Measurements from ENCODE around the gene HDAC8.

DNA sequence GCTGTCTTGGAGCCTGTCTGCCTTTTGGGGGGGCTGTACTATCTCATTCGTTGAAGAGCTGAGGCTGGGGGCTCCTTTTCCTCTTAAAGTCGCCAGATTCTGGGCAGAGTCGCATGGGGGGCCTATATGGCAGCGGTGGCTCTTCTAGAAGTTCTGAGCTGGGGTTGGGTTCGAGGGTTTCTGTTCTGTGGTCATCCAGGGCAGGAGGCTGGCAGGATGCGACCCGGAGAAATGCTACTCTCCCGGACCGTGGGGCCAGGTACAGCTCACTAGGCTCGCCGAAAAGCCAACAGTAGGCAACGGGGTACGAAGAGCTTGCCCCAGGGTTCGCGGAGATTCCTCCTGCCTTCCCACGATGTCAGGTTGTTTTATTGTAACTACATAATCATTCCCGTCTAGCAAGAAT is 265.0 kb downstream of the HDAC8 start:
- TF ChIP-seq, protein P1, sequence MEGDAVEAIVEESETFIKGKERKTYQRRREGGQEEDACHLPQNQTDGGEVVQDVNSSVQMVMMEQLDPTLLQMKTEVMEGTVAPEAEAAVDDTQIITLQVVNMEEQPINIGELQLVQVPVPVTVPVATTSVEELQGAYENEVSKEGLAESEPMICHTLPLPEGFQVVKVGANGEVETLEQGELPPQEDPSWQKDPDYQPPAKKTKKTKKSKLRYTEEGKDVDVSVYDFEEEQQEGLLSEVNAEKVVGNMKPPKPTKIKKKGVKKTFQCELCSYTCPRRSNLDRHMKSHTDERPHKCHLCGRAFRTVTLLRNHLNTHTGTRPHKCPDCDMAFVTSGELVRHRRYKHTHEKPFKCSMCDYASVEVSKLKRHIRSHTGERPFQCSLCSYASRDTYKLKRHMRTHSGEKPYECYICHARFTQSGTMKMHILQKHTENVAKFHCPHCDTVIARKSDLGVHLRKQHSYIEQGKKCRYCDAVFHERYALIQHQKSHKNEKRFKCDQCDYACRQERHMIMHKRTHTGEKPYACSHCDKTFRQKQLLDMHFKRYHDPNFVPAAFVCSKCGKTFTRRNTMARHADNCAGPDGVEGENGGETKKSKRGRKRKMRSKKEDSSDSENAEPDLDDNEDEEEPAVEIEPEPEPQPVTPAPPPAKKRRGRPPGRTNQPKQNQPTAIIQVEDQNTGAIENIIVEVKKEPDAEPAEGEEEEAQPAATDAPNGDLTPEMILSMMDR (IDR thresholded peaks at IDR 0.05) = no peak
- no peak for TF ChIP-seq POLR2A (IDR thresholded peaks at IDR 0.05)

Measured in lower leg skin (tissue), 3 donors.